Endothelial cell of umbilical vein (primary cell): ENCODE results near the gene YAP1. TPM values are rescaled to one million over a fixed set of nuclear protein-coding genes. Genes with fewer than 3 reads are reported as not detected.

Experiments
- BruUV-seq: library from RNA; stranded (reverse); fragments of 400-500 nt; replicated peaks from 2 replicates; lab custom pipeline; 2021; lab: Mats Ljungman, UMichigan
- CTCF ChIA-PET: fragments of 300-600, 350-600 bp; sonication (Branson Sonifier 250); formaldehyde crosslinking; loops from one replicate; lab custom pipeline; 2021; ENCODE audit warnings: antibody characterized with exemption, inconsistent platforms; lab: Charles Lee
- POLR2A ChIA-PET: fragments of 300-600, 350-600 bp; sonication (Branson Sonifier 250); formaldehyde crosslinking; loops from one replicate; lab custom pipeline; 2021; ENCODE audit warnings: antibody characterized with exemption, inconsistent platforms; lab: Charles Lee
- DNase-seq: peaks from one replicate; pipeline ENCODE4 v3.0.0-alpha.2; 2011; ENCODE audit warnings: low read depth, low spot score
- FAIRE-seq: peaks from 2 replicates; lab custom pipeline; 2011; peaks lifted over from hg19 to GRCh38; lab: Jason Lieb, UNC
- H2AFZ ChIP-seq: 2 replicates; pipeline ENCODE4 v1.6.0; 2012; ENCODE audit warnings: low read depth, low read length, control low read depth, inconsistent platforms
- H3K27ac ChIP-seq: 2 replicates; pipeline ENCODE4 v1.5.1; 2011; ENCODE audit warnings: low read depth, mild to moderate bottlenecking, control low read depth, low read length, moderate library complexity; ENCODE audit not compliant: insufficient read depth
- H3K27me3 ChIP-seq, 2 experiments: 2 replicates each; pipeline versions ENCODE4 v1.6.0 to v1.6.1; 2011; ENCODE audit warnings: low read length in 2 of 2, mixed read lengths in 1 of 2; ENCODE audit not compliant: control insufficient read depth in 2 of 2, insufficient read depth in 2 of 2
- H3K36me3 ChIP-seq, 2 experiments: 2 replicates in 1 of 2; 3 replicates in 1 of 2; pipeline ENCODE4 v1.5.1; 2011; ENCODE audit warnings: low read length in 2 of 2, mild to moderate bottlenecking in 1 of 2, moderate library complexity in 1 of 2; ENCODE audit not compliant: control insufficient read depth in 2 of 2, insufficient read depth in 2 of 2; ENCODE audit errors: extremely low read depth in 1 of 2
- H3K4me1 ChIP-seq: 3 replicates; pipeline ENCODE4 v1.5.1; 2011; ENCODE audit warnings: mild to moderate bottlenecking, low read length; ENCODE audit not compliant: control insufficient read depth, insufficient read depth; ENCODE audit errors: extremely low read depth
- H3K4me2 ChIP-seq: 2 replicates; pipeline ENCODE4 v1.6.1; 2011; ENCODE audit warnings: low read length, control low read depth, mixed read lengths; ENCODE audit not compliant: insufficient read depth
- H3K4me3 ChIP-seq, 3 experiments: fragments of 200-600 bp in 1 of 3; sonication (generic), shearing (Covaris generic) in 1 of 3; replicated peaks in 1 of 3; 2 replicates each; pipeline ENCODE4 v1.5.1; 2011 to 2016; ENCODE audit warnings: control low read depth in 3 of 3, low read length in 3 of 3, mild to moderate bottlenecking in 2 of 3, inconsistent platforms in 1 of 3, low read depth in 1 of 3, moderate library complexity in 1 of 3; ENCODE audit not compliant: insufficient read depth in 1 of 3
- H3K79me2 ChIP-seq: 2 replicates; pipeline ENCODE4 v1.6.0; 2012; ENCODE audit warnings: low read length, inconsistent platforms; ENCODE audit not compliant: control insufficient read depth, insufficient read depth
- H3K9ac ChIP-seq: replicated peaks from 2 replicates; pipeline ENCODE3; 2011; ENCODE audit warnings: low read length, control low read depth; ENCODE audit not compliant: insufficient read depth; ENCODE audit errors: extremely low read depth
- H3K9me1 ChIP-seq: replicated peaks from 3 replicates; pipeline ENCODE4 v1.6.0; 2011; ENCODE audit warnings: mild to moderate bottlenecking, low read length; ENCODE audit not compliant: control insufficient read depth, insufficient read depth; ENCODE audit errors: extremely low read depth
- H3K9me3 ChIP-seq: replicated peaks from 2 replicates; pipeline ENCODE4 v1.5.1; 2012; ENCODE audit warnings: low read length, inconsistent platforms; ENCODE audit not compliant: control insufficient read depth, insufficient read depth
- H4K20me1 ChIP-seq: replicated peaks from 2 replicates; pipeline ENCODE3; 2011; ENCODE audit warnings: mild to moderate bottlenecking, low read length; ENCODE audit not compliant: control insufficient read depth, insufficient read depth; ENCODE audit errors: extremely low read depth
- EZH2 ChIP-seq: IDR thresholded peaks from 2 replicates; pipeline ENCODE4 v1.6.1; 2012; ENCODE audit warnings: borderline replicate concordance, low read depth, mild to moderate bottlenecking, moderate library complexity, low read length, inconsistent platforms; ENCODE audit not compliant: severe bottlenecking
- FOS ChIP-seq: IDR thresholded peaks from 2 replicates; pipeline ENCODE4 v1.6.1; 2011; ENCODE audit warnings: mild to moderate bottlenecking, low read length, moderate library complexity, borderline replicate concordance; ENCODE audit not compliant: insufficient read depth
- GATA2 ChIP-seq: IDR thresholded peaks from 2 replicates; pipeline ENCODE4 v1.7.0; 2011; ENCODE audit warnings: low read depth, mild to moderate bottlenecking, moderate library complexity, mixed read lengths, low read length; ENCODE audit not compliant: insufficient read length, insufficient read depth
- JUN ChIP-seq: IDR thresholded peaks from 2 replicates; pipeline ENCODE4 v1.6.1; 2011; ENCODE audit warnings: borderline replicate concordance, low read depth; ENCODE audit not compliant: insufficient read length, insufficient read depth
- MYC ChIP-seq: IDR thresholded peaks from one replicate; pipeline ENCODE4 v1.6.1; 2011; ENCODE audit warnings: mild to moderate bottlenecking, low read depth, low read length
- POLR2A ChIP-seq: IDR thresholded peaks from 2 replicates; pipeline ENCODE4 v1.6.1; 2012; ENCODE audit warnings: low read depth, mild to moderate bottlenecking, control low read depth, low read length
- POLR2AphosphoS5 ChIP-seq: IDR thresholded peaks from 2 replicates; pipeline ENCODE4 v1.6.1; 2012; ENCODE audit warnings: low read depth, mild to moderate bottlenecking, control low read depth, low read length, moderate library complexity; ENCODE audit not compliant: insufficient read depth
- dilution Hi-C: fragments of 300-500 bp; cut with MboI; formaldehyde crosslinking; loops from one replicate; pipeline ENCODE4 v1.15.0; 2019; ENCODE audit warnings: low sequenced_read_pairs; ENCODE audit not compliant: extremely low pct_ligation_motif_present
- intact Hi-C: fragments of 100-400 bp; cut with micrococcal nuclease; formaldehyde crosslinking; loops from one replicate; pipeline ENCODE4 v1.10.0; 2022
- polyA plus RNA-seq, 4 experiments: library from polyadenylated mRNA; depleted of rRNA in 3 of 4; stranded (reverse) in 3 of 4; unstranded in 1 of 4; fragments of >200 nt; gene quantifications; 2 replicates each; pipeline versions ENCODE4 v1.2.1 to v1.2.3, GENCODE V29; 2011 to 2012; ENCODE audit warnings: missing spikeins in 1 of 4
- total RNA-seq: library from RNA; stranded (reverse); gene quantifications from 2 replicates; pipeline ENCODE4 v1.2.3, GENCODE V29; 2021
- TF ChIP-seq, protein P1 (sequence below), 2 donors: IDR thresholded peaks; 1 replicate in 1 of 2; 2 replicates in 1 of 2; pipeline ENCODE4 v1.5.1; 2011; ENCODE audit warnings: low read length in 2 of 2, mild to moderate bottlenecking in 2 of 2, moderate library complexity in 2 of 2, control low read depth in 1 of 2, inconsistent platforms in 1 of 2, low read depth in 1 of 2; ENCODE audit not compliant: insufficient read depth in 1 of 2; ENCODE audit errors: extremely low read depth in 1 of 2
- TF ChIP-seq, protein P2 (sequence below): IDR thresholded peaks from 2 replicates; pipeline ENCODE4 v1.6.1; 2011; ENCODE audit not compliant: insufficient read depth, insufficient read length

YAP1 gene
- total and polyA plus RNA-seq, 2 donors (not counting 3 experiments of a cell fraction or from before 2014, with no cell fraction given): 32.6 to 48.9 TPM

DNA sequence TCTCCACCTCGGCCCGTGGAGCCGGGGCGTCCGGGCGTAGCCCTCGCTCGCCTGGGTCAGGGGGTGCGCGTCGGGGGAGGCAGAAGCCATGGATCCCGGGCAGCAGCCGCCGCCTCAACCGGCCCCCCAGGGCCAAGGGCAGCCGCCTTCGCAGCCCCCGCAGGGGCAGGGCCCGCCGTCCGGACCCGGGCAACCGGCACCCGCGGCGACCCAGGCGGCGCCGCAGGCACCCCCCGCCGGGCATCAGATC lies 439 bp downstream of the YAP1 start:
- POLR2A ChIA-PET: interaction anchor here (0.7 kb wide), 1 partner anchor 776 kb away, joined by 3 read pairs; no protein-coding TSS in a partner anchor
- H3K4me2 ChIP-seq: peak overlapping the region; percentile 20
- intact Hi-C loops: loop anchor here (1.0 to 10.0 kb wide), 6 partner anchors 100 to 684 kb away; partner anchors contain the start of genes CEP126 and MMP1
- H4K20me1 ChIP-seq: peaks cover 17% of the 10 kb centered on the region
- peak overlapping the region; percentile 72 for H3K27ac ChIP-seq
- H3K4me1 ChIP-seq: peaks cover 11% of the 10 kb centered on the region
- peak overlapping the region; percentile 53 for H3K9ac ChIP-seq
- peak overlapping the region; percentile 66 for H2AFZ ChIP-seq
- H3K9me1 ChIP-seq: no peaks in the 10 kb centered on the region
- H3K36me3 ChIP-seq: peaks cover 2 to 4% of the 10 kb centered on the region in 2 experiments
- H3K27me3 ChIP-seq: peaks cover 5 to 22% of the 10 kb centered on the region in 2 experiments
- no peaks in the 10 kb centered on the region for H3K9me3 ChIP-seq
- peak overlapping the region; percentile 53 to 99 (median 69) for H3K4me3 ChIP-seq
- CTCF ChIA-PET: interaction anchor here (0.7 to 1.2 kb wide), 4 partner anchors 61 to 231 kb away, joined by 3 to 5 read pairs (median 4); no protein-coding TSS in a partner anchor
- peaks cover 6% of the 10 kb centered on the region for H3K79me2 ChIP-seq
- dilution Hi-C loops: no loop called here
- FAIRE-seq (no peak), DNase-seq (no peak)
- peak; percentile 2 for TF ChIP-seq POLR2AphosphoS5
- TF ChIP-seq JUN: no peak
- BruUV-seq: no TSS peak

DNA sequence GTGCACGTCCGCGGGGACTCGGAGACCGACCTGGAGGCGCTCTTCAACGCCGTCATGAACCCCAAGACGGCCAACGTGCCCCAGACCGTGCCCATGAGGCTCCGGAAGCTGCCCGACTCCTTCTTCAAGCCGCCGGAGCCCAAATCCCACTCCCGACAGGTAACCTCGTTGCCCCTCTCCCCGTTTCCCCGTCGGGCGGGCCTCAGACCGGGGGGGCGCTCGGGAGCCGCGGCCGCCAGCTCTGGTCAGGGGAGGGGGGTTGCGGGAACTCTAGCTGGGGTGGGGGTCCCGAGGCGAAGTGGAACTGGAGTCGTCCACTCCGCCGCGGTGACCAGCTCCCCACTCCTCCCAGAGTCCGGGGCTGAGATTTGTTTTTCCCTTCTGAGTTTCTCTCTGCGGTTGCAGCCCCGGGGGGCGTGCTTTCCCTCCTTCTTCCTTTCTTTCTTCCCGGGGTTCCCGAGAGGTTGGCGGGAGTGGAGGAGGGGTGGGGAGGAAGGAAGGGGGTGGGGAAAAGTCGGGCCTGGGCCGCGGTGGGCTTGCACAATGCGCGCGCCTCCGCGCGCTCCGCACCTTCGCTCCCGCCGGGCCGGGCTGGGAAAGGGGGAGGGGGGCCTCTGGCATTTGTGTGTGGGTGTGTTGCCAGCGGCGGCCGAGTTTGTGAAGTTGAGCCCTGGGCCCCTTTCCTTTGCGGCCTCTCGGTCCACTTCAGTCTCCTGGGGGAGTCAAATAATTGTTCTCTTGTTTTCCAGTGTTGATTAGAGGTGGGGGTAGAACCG lies 952 bp downstream of the YAP1 start:
- Histone ChIP-seq H3K36me3 (peaks cover 3 to 4% of the 10 kb centered on the region in 2 experiments), H3K79me2 (peaks cover 6% of the 10 kb centered on the region), H4K20me1 (peaks cover 20% of the 10 kb centered on the region), H3K4me3 (peak overlapping the region; percentile 56 to 99 (median 69)), H2AFZ (peak overlapping the region; percentile 66), H3K4me1 (peaks cover 11% of the 10 kb centered on the region), H3K27ac (peak overlapping the region; percentile 72), H3K4me2 (peak overlapping the region; percentile 71), H3K27me3 (peaks cover 5 to 26% of the 10 kb centered on the region in 2 experiments), H3K9ac (peak overlapping the region; percentile 53), H3K9me1 (no peaks in the 10 kb centered on the region), H3K9me3 (no peaks in the 10 kb centered on the region)
- TF ChIP-seq, protein P1, sequence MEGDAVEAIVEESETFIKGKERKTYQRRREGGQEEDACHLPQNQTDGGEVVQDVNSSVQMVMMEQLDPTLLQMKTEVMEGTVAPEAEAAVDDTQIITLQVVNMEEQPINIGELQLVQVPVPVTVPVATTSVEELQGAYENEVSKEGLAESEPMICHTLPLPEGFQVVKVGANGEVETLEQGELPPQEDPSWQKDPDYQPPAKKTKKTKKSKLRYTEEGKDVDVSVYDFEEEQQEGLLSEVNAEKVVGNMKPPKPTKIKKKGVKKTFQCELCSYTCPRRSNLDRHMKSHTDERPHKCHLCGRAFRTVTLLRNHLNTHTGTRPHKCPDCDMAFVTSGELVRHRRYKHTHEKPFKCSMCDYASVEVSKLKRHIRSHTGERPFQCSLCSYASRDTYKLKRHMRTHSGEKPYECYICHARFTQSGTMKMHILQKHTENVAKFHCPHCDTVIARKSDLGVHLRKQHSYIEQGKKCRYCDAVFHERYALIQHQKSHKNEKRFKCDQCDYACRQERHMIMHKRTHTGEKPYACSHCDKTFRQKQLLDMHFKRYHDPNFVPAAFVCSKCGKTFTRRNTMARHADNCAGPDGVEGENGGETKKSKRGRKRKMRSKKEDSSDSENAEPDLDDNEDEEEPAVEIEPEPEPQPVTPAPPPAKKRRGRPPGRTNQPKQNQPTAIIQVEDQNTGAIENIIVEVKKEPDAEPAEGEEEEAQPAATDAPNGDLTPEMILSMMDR (IDR thresholded peaks at IDR 0.05; ENCODE audit: extremely low read depth in 1 of 2, insufficient read depth in 1 of 2, low read depth in 1 of 2, low read length in 2 of 2): peak in 1 of 2 donors; percentile 15
- TF ChIP-seq POLR2AphosphoS5 (no peak), JUN (no peak), FOS (no peak), GATA2 (no peak), POLR2A (peak; percentile 27), MYC (no peak), EZH2 (no peak)
- TF ChIP-seq, protein P2, sequence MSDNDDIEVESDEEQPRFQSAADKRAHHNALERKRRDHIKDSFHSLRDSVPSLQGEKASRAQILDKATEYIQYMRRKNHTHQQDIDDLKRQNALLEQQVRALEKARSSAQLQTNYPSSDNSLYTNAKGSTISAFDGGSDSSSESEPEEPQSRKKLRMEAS: no peak
- ChIA-PET POLR2A (interaction anchor here (0.7 kb wide), 1 partner anchor 776 kb away, joined by 3 read pairs; no protein-coding TSS in a partner anchor), CTCF (interaction anchor here (0.7 to 1.2 kb wide), 5 partner anchors 60 to 230 kb away, joined by 3 to 5 read pairs (median 3); no protein-coding TSS in a partner anchor)
- DNase-seq (peak; percentile 77), FAIRE-seq (no peak)
- intact Hi-C loops (loop anchor here (1.0 to 10.0 kb wide), 4 partner anchors 100 to 684 kb away; partner anchors contain the start of genes CEP126 and MMP1), dilution Hi-C loops (no loop called here)
- BruUV-seq: no TSS peak
